ENCODE data around the gene INPP5D.

GRCh38 chr2:233164967-233165366 is 104.8 kb downstream of the INPP5D start:
- TF ChIP-seq CTCF (IDR thresholded peaks at IDR 0.05; ENCODE audit: low read depth, low read length, missing input control) (no peak), MAX (IDR thresholded peaks at IDR 0.05) (no peak), TAF1 (conservative IDR thresholded peaks at IDR 0.05) (no peak), NR2F2 (IDR thresholded peaks at IDR 0.05) (no peak)

Measured in liver (tissue), 3 donors.